Cardiac septum (tissue), 1 donor: ENCODE results near the gene GOLGA8J. TPM values are rescaled to one million over a fixed set of nuclear protein-coding genes. Genes with fewer than 3 reads are reported as not detected.
"Not testable (repeated sequence)": the region's sequence is repeated elsewhere in the genome, so short reads cannot be mapped to it uniquely, and the experiment has no call there.

Source experiments
- DNase-seq: peaks from one replicate; pipeline ENCODE4 v3.0.0-alpha.2; 2020; ENCODE audit warnings: low spot score
- intact Hi-C: fragments of 100-400 bp; cut with DNase I; formaldehyde crosslinking; loops from one replicate; pipeline ENCODE4 v1.14.0; 2022
- total RNA-seq: library from RNA; stranded (reverse); fragmentation: NEBNext Ultra II Directional; extraction: Animal tissue kit (Norgen Biotek cat#: 25700); gene quantifications from one replicate; pipeline ENCODE4 v1.2.1, GENCODE V29; 2021
- donor health status: DM: no; HTN: no; CAD: no.

GOLGA8J gene
- total RNA-seq, 1 donor from 2014 or later: not detected

GRCh38 chr15:30072630-30073029, 10.1 kb upstream of the GOLGA8J start:
- intact Hi-C loops: loop anchor here (10.0 kb wide), 2 partner anchors 128 to 408 kb away; no protein-coding TSS in a partner anchor

GRCh38 chr15:30073915-30074314, 8.8 kb upstream of the GOLGA8J start:
- intact Hi-C loops: loop anchor here (10.0 kb wide), 2 partner anchors 129 to 409 kb away; no protein-coding TSS in a partner anchor
- no peak for DNase-seq

More at GRCh38 chr15:30072630-30073029, 10.1 kb upstream of the GOLGA8J start:
- no peak for DNase-seq

GRCh38 chr15:30080816-30081215, 1.9 kb upstream of the GOLGA8J start:
- DNase-seq, intact Hi-C loops: not testable (repeated sequence)

GRCh38 chr15:30097827-30098226, 15.1 kb downstream of the GOLGA8J start:
- DNase-seq, intact Hi-C loops: not testable (repeated sequence)

- intact Hi-C loops, DNase-seq: not testable (repeated sequence)
These were observed 20.1 kb downstream of the GOLGA8J start for GRCh38 chr15:30102890-30103289.

GRCh38 chr15:30103941-30104507, 21.3 kb downstream of the GOLGA8J start:
- DNase-seq: peak; percentile 31
- intact Hi-C loops: not testable (repeated sequence)

- intact Hi-C loops, DNase-seq: not testable (repeated sequence)
These were observed 27.8 kb downstream of the GOLGA8J start for GRCh38 chr15:30110591-30110990.

- DNase-seq, intact Hi-C loops: not testable (repeated sequence)
These were observed 47.3 kb downstream of the GOLGA8J start for GRCh38 chr15:30130066-30130465.

GRCh38 chr15:30134751-30135150, 52.0 kb downstream of the GOLGA8J start, which contains the start of gene GOLGA8T:
Gene GOLGA8T, plus strand, starts transcription at chr15:30135051. Its CDS starts 98 bp downstream, at chr15:30135149.
- intact Hi-C loops, DNase-seq: not testable (repeated sequence)

Other genes starting within 250 kb of the GOLGA8J start
- 1.6 TPM for gene GOLGA8T, start 52.1 kb downstream of the GOLGA8J start, total RNA-seq